Peyer's patch (tissue), 4 donors: ENCODE results near the gene GNAQ. TPM values are rescaled to one million over a fixed set of nuclear protein-coding genes. Genes with fewer than 3 reads are reported as not detected.

Experiments
- DNase-seq, 3 donors: peaks; one replicate each; pipeline ENCODE4 v3.0.0-alpha.2; 2017 to 2019
- H3K27ac ChIP-seq, 4 donors: fragments of 200-600 bp; sonication (generic); one replicate each; pipeline ENCODE4 v1.5.1; 2016 to 2019
- H3K27me3 ChIP-seq, 2 donors: fragments of 200-600 bp; sonication (generic); one replicate each; pipeline ENCODE4 v1.5.1; 2019
- H3K36me3 ChIP-seq, 3 donors: fragments of 200-600 bp; sonication (generic); one replicate each; pipeline ENCODE4 v1.5.1; 2016 to 2019
- H3K4me1 ChIP-seq, 4 donors: fragments of 200-600 bp; sonication (generic); one replicate each; pipeline ENCODE4 v1.5.1; 2016 to 2019
- H3K4me3 ChIP-seq, 4 donors: fragments of 200-600 bp; sonication (generic); 1 replicate in 3 of 4; 2 replicates in 1 of 4; pipeline ENCODE4 v1.5.1; 2016 to 2019; ENCODE audit warnings: mild to moderate bottlenecking in 1 of 4
- H3K9me3 ChIP-seq, 4 donors: fragments of 200-600 bp; sonication (generic); one replicate each; pipeline ENCODE4 v1.5.1; 2016 to 2019; ENCODE audit warnings: mild to moderate bottlenecking in 1 of 4
- CTCF ChIP-seq, 6 experiments: fragments of 450-650 bp in 4 of 6; fragments of 200-600 bp in 2 of 6; sonication (generic) in 1 of 6; IDR thresholded peaks; one replicate each; pipeline ENCODE4 v1.5.1; 2017 to 2019; ENCODE audit warnings: antibody characterized with exemption in 6 of 6, mild to moderate bottlenecking in 3 of 6, moderate library complexity in 1 of 6
- POLR2A ChIP-seq, 2 donors: fragments of 450-650 bp; IDR thresholded peaks; one replicate each; pipeline ENCODE4 v1.5.1; 2017; ENCODE audit warnings: antibody characterized with exemption in 2 of 2, mild to moderate bottlenecking in 2 of 2, moderate library complexity in 2 of 2
- total RNA-seq, 4 donors: library from RNA; depleted of rRNA; stranded (reverse); fragments of >200 nt; gene quantifications; one replicate each; pipeline ENCODE4 v1.1.0, GENCODE V29; 2016

GNAQ gene
- total RNA-seq, 4 donors from 2014 or later: 28.7 to 45.4 (median 33.5) TPM

GRCh38 chr9:77944556-77945243 is 86.9 kb downstream of the GNAQ start:
- Histone ChIP-seq H3K4me1 (peaks cover 0 to 36% (median 0%) of the 10 kb centered on the region in 4 donors), H3K27ac (peak overlapping the region in 3 of 4 donors; percentile 37 to 54 (median 54)), H3K36me3 (no peaks in the 10 kb centered on the region), H3K9me3 (no peaks in the 10 kb centered on the region), H3K27me3 (no peaks in the 10 kb centered on the region), H3K4me3 (peak overlapping the region in 1 of 4 donors; percentile 7)
- TF ChIP-seq POLR2A (IDR thresholded peaks at IDR 0.05) (no peak), CTCF (IDR thresholded peaks at IDR 0.05) (peak in 2 of 6 experiments; percentile 14 to 17)
- peak in 2 of 3 donors; percentile 50 to 53 for DNase-seq

DNA sequence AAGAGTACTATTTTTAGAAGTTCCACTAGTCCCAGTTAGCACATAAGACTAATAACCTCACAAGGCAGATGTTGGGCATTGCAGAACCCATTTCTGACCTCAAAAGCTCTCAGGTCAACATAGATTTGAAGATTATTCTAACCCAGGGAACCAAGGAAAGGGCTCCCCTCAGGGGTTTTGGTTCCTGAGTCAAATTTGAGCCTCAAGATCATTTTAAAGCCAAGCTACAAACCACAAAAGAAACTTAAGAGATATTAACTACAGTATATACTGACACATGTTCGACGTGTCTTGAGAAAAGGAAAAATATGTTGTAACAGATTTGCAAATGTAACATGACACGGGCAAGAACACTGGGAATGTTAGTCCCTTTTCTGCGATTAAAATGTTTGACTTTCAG is 88.6 kb downstream of the GNAQ start:
- H3K27ac ChIP-seq: no peak overlapping the region
- H3K36me3 ChIP-seq: no peaks in the 10 kb centered on the region
- DNase-seq: no peak
- H3K4me1 ChIP-seq: peaks cover 0 to 36% (median 0%) of the 10 kb centered on the region in 4 donors
- no peaks in the 10 kb centered on the region for H3K27me3 ChIP-seq
- no peak overlapping the region for H3K4me3 ChIP-seq
- H3K9me3 ChIP-seq: no peaks in the 10 kb centered on the region
- no peak for TF ChIP-seq POLR2A (IDR thresholded peaks at IDR 0.05)

DNA sequence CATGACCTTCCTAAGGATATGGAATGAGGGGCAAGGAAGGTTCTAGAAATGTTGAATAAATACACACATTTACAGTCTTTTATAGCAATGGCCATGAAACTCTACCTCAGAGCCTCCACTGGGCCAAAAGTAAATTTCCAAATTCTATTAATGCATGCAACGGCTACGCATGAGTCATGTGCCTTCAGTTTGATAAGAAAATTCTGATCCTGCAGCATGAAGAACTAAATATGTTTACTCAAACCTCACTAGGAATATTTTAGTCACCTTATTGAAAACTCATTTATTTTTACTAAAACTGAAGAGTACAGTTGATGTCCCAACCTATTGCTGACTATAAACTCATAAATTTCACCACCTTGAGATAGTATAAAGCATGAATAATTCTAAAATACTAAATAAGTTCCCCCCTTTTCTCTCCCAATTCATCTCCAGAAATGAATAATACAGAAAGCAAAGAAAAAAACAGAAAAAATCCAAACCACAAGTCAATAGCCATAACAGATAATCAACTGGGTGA is 92.4 kb downstream of the GNAQ start:
- TF ChIP-seq POLR2A (IDR thresholded peaks at IDR 0.05) (no peak), CTCF (IDR thresholded peaks at IDR 0.05) (no peak)
- no peaks in the 10 kb centered on the region for H3K9me3 ChIP-seq
- H3K4me1 ChIP-seq: peaks cover 0 to 2% (median 0%) of the 10 kb centered on the region in 4 donors
- H3K36me3 ChIP-seq: no peaks in the 10 kb centered on the region
- no peaks in the 10 kb centered on the region for H3K27me3 ChIP-seq
- H3K4me3 ChIP-seq: no peak overlapping the region
- no peak for DNase-seq
- no peak overlapping the region for H3K27ac ChIP-seq

GRCh38 chr9:77938163-77938562 is 93.4 kb downstream of the GNAQ start:
- Histone ChIP-seq H3K9me3 (no peaks in the 10 kb centered on the region), H3K36me3 (no peaks in the 10 kb centered on the region), H3K27ac (no peak overlapping the region), H3K27me3 (no peaks in the 10 kb centered on the region), H3K4me3 (no peak overlapping the region), H3K4me1 (no peaks in the 10 kb centered on the region)
- no peak for TF ChIP-seq POLR2A (IDR thresholded peaks at IDR 0.05)
- TF ChIP-seq CTCF (IDR thresholded peaks at IDR 0.05): no peak
- no peak for DNase-seq

- TF ChIP-seq CTCF (IDR thresholded peaks at IDR 0.05) (no peak), POLR2A (IDR thresholded peaks at IDR 0.05) (no peak)
- Histone ChIP-seq H3K9me3 (no peaks in the 10 kb centered on the region), H3K36me3 (no peaks in the 10 kb centered on the region), H3K4me3 (no peak overlapping the region), H3K4me1 (no peaks in the 10 kb centered on the region), H3K27ac (no peak overlapping the region), H3K27me3 (no peaks in the 10 kb centered on the region)
- no peak for DNase-seq
Observed at GRCh38 chr9:77935974-77936373, 95.6 kb downstream of the GNAQ start.

DNA sequence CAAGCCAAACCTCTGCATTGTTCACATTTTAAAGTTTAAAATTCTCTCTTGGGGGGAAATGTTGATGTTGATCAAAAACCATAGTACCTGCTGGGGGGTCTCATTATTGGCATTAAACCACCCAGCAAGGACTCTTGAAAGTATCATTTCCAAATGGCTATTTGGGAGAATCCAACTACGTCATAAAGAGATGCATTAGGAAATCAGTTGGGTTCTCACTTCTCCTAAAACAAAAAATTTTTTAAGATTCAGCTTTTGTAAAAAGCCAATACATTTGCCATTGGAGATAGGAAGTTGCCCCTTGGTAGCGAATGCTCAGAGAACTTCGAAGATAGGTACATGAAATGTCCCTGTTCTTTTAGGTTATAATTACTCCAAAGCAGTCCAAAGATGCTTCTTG is 96.4 kb downstream of the GNAQ start:
- no peaks in the 10 kb centered on the region for H3K9me3 ChIP-seq
- no peak overlapping the region for H3K4me3 ChIP-seq
- no peak for DNase-seq
- no peaks in the 10 kb centered on the region for H3K4me1 ChIP-seq
- H3K27ac ChIP-seq: no peak overlapping the region
- H3K27me3 ChIP-seq: no peaks in the 10 kb centered on the region
- TF ChIP-seq POLR2A (IDR thresholded peaks at IDR 0.05) (no peak), CTCF (IDR thresholded peaks at IDR 0.05) (no peak)
- no peaks in the 10 kb centered on the region for H3K36me3 ChIP-seq
